ENCODE measurements around the gene PTPN6. TPM values are rescaled to one million over a fixed set of nuclear protein-coding genes. Genes with fewer than 3 reads are reported as not detected.

The PTPN6 gene
- total and polyA plus RNA-seq, 2 of the 13 experiments (the other 11 are each of a cell fraction or from before 2014, with no cell fraction given) = 10.5 to 10.6 TPM

DNA sequence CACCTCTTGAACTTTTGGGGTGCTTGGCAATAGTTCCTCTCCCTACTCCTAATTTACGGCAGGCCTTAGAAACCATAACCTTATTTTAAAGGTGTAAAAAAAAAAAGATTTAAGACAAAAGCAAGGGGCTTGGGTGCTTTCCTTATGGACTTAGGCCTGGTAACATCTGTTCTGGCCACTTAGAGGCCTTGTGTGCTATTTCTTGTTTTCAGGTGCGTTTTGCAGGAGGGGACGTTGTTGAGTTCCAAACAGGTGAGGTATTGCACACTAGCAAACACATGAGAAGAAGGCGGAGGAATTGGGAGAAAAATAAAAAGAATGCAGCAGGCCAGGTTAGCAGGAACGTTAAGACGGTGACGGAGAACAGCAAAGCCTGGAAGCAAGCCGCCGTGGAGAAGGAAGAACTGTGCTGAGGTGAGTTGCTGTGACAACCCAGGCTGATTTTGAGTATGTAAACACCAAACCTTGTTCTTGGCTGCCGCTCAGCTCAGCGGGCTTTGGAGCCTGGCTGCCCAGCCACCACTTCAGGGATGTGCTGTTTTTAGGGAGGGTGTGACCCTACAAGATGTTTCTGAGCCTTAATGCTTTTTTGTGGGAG is 36.9 kb downstream of the PTPN6 start:
- WGBS (ENCODE audit: low lambda C conversion rate) = 95% methylated on average over 11 of the region's 11 CpGs
- POLR2A ChIA-PET = no interaction called here
- H3K36me3 ChIP-seq (replicated peaks in 1 of 2; ENCODE audit: control insufficient read depth in 1 of 2, insufficient read depth in 2 of 2, low read length in 2 of 2) = peaks cover 3 to 14% of the 10 kb centered on the region in 2 experiments; a peak in 4 of 5 replicates
- no peak overlapping the region for H3K9ac ChIP-seq (ENCODE audit: insufficient read depth, low read depth, low read length)
- H3K4me2 ChIP-seq (ENCODE audit: low read depth, low read length) = no peak overlapping the region
- H2AFZ ChIP-seq (ENCODE audit: low read length) = no peak overlapping the region
- H3K27me3 ChIP-seq (ENCODE audit: control insufficient read depth in 1 of 2, insufficient read depth in 2 of 2, low read length in 2 of 2) = no peaks in the 10 kb centered on the region
- H3K4me1 ChIP-seq (ENCODE audit: insufficient read depth, low read length) = peaks cover 14% of the 10 kb centered on the region; the same call in 1 of the 2 replicates
- DNase-seq (ENCODE audit: low spot score) (no peak), ATAC-seq (no peak), FAIRE-seq (no peak)
- no peak overlapping the region for H3K4me3 ChIP-seq (replicated peaks in 1 of 3; ENCODE audit: insufficient read depth in 1 of 3, low read depth in 2 of 3, low read length in 3 of 3)
- BruUV-seq (replicated peaks) = no TSS peak
- no peaks in the 10 kb centered on the region for H4K20me1 ChIP-seq (ENCODE audit: insufficient read depth, low read length)
- no peaks in the 10 kb centered on the region for H3K9me3 ChIP-seq (ENCODE audit: low read length)
- no peaks in the 10 kb centered on the region for H3K79me2 ChIP-seq (ENCODE audit: insufficient read depth, low read length)
- TF ChIP-seq TRAFD1 (CRISPR knock-in tag; IDR thresholded peaks at IDR 0.05; ENCODE audit: borderline replicate concordance) (no peak), CENPBD1 (CRISPR knock-in tag; IDR thresholded peaks at IDR 0.05; ENCODE audit: borderline replicate concordance, low read depth) (no peak), SMC3 (IDR thresholded peaks at IDR 0.05; ENCODE audit: low read length) (no peak), ZNF205 (CRISPR knock-in tag; IDR thresholded peaks at IDR 0.05) (no peak), MXD3 (CRISPR knock-in tag; IDR thresholded peaks at IDR 0.05) (no peak), ZNF614 (CRISPR knock-in tag; IDR thresholded peaks at IDR 0.05; ENCODE audit: borderline replicate concordance) (no peak), SUZ12 (IDR thresholded peaks at IDR 0.05; ENCODE audit: low read depth, low read length) (no peak), PRDM15 (CRISPR knock-in tag; IDR thresholded peaks at IDR 0.05) (no peak), HNRNPUL1 (IDR thresholded peaks at IDR 0.05; ENCODE audit: low read depth, low read length) (no peak)
- TF ChIP-seq, protein P1, sequence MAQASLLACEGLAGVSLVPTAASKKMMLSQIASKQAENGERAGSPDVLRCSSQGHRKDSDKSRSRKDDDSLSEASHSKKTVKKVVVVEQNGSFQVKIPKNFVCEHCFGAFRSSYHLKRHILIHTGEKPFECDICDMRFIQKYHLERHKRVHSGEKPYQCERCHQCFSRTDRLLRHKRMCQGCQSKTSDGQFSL (CRISPR knock-in tag; IDR thresholded peaks at IDR 0.05) = no peak
- TF ChIP-seq, protein P2, sequence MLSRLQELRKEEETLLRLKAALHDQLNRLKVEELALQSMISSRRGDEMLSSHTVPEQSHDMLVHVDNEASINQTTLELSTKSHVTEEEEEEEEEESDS (CRISPR knock-in tag; IDR thresholded peaks at IDR 0.05; ENCODE audit: borderline replicate concordance) = no peak
- H3K27ac ChIP-seq (ENCODE audit: extremely low read length, insufficient read depth, low read length) = no peak overlapping the region
- CTCF ChIA-PET (ENCODE audit: low intra/inter-chr PET ratio, low total read pairs) = no interaction called here
- in situ Hi-C loops (cut with HindIII; ENCODE audit: extremely low pct_ligation_motif_present, low pct_unique_long_range_greater_than_20kb) = no loop called here
- intact Hi-C loops (cut with micrococcal nuclease; ENCODE audit: unreplicated experiment) = no loop called here
